GM19035 (cell line): Measurements from ENCODE around the gene TRAPPC3.
A peak's percentile ranks its signal among the peaks of the same experiment; 100 is the strongest.

Experiments
- ATAC-seq: cut with Tn5 transposase; IDR thresholded peaks from one replicate; pipeline ENCODE4 v1.9.1; 2021; ENCODE audit not compliant: unreplicated experiment

TRAPPC3 gene

GRCh38 chr1:36106269-36106668 lies 43.0 kb downstream of the TRAPPC3 start:
- no peak for ATAC-seq

GRCh38 chr1:36101546-36101945 lies 47.7 kb downstream of the TRAPPC3 start:
- ATAC-seq, result no peak

GRCh38 chr1:36100376-36100775 lies 48.9 kb downstream of the TRAPPC3 start:
- ATAC-seq, result no peak

- ATAC-seq, result no peak
These were observed 49.5 kb downstream of the TRAPPC3 start for GRCh38 chr1:36099681-36100341.

GRCh38 chr1:36098650-36099365 lies 50.5 kb downstream of the TRAPPC3 start:
- ATAC-seq, result no peak

GRCh38 chr1:36097693-36098585 lies 51.3 kb downstream of the TRAPPC3 start:
- no peak for ATAC-seq

GRCh38 chr1:36096500-36097432 lies 52.5 kb downstream of the TRAPPC3 start:
- no peak for ATAC-seq

- no peak for ATAC-seq
These were observed 53.4 kb downstream of the TRAPPC3 start for GRCh38 chr1:36095760-36096405.

GRCh38 chr1:36094621-36095061 lies 54.6 kb downstream of the TRAPPC3 start:
- no peak for ATAC-seq

GRCh38 chr1:36093929-36094328 lies 55.4 kb downstream of the TRAPPC3 start:
- ATAC-seq, result no peak

- no peak for ATAC-seq
These were observed 56.1 kb downstream of the TRAPPC3 start for GRCh38 chr1:36093226-36093625.

GRCh38 chr1:36092798-36093185 lies 56.5 kb downstream of the TRAPPC3 start:
- no peak for ATAC-seq

GRCh38 chr1:36092166-36092797 lies 57.0 kb downstream of the TRAPPC3 start:
- ATAC-seq, result no peak

GRCh38 chr1:36091698-36092097 lies 57.6 kb downstream of the TRAPPC3 start:
- no peak for ATAC-seq

GRCh38 chr1:36091141-36091540 lies 58.1 kb downstream of the TRAPPC3 start:
- ATAC-seq, result no peak

GRCh38 chr1:36089393-36090121 lies 59.7 kb downstream of the TRAPPC3 start:
- ATAC-seq, result peak; percentile 3

- peak; percentile 86 for ATAC-seq
These were observed 60.5 kb downstream of the TRAPPC3 start, which contains the start of gene ADPRS for GRCh38 chr1:36088577-36089392. TSS of gene ADPRS (plus strand) at chr1:36088892. CDS start at chr1:36088905, 13 bp downstream.

- no peak for ATAC-seq
These were observed 61.1 kb downstream of the TRAPPC3 start for GRCh38 chr1:36088265-36088576.
